GM12878 (cell line): ENCODE data around the gene PSORS1C2. TPM values are rescaled to one million over a fixed set of nuclear protein-coding genes. Genes with fewer than 3 reads are reported as not detected.

Source experiments
- ASH2L ChIP-seq: fragments of 300-600, 200-600 bp; sonication (generic); IDR thresholded peaks from 2 replicates; pipeline ENCODE4 v1.6.1; 2017; ENCODE audit warnings: low read depth, mild to moderate bottlenecking, borderline replicate concordance
- ATF7 ChIP-seq: fragments of 450-650 bp; IDR thresholded peaks from 2 replicates; pipeline ENCODE4 v1.6.1; 2016; ENCODE audit warnings: low read depth, mild to moderate bottlenecking
- BMI1 ChIP-seq: fragments of 450-650 bp; IDR thresholded peaks from 2 replicates; pipeline ENCODE4 v1.6.1; 2016; ENCODE audit warnings: mild to moderate bottlenecking, moderate library complexity, borderline replicate concordance
- CBX5 ChIP-seq: sonication (generic); IDR thresholded peaks from 2 replicates; pipeline ENCODE4 v1.6.1; 2016; ENCODE audit warnings: low read depth, moderate library complexity, mild to moderate bottlenecking, inconsistent platforms
- EED ChIP-seq: sonication (generic); IDR thresholded peaks from 2 replicates; pipeline ENCODE4 v1.6.1; 2016; ENCODE audit warnings: antibody characterized with exemption, low read depth
- EGR1 ChIP-seq, 2 experiments: IDR thresholded peaks; 1 replicate in 1 of 2; 2 replicates in 1 of 2; pipeline ENCODE4 v1.6.1; 2011 to 2012; ENCODE audit warnings: low read depth in 2 of 2, low read length in 2 of 2, borderline replicate concordance in 1 of 2, mild to moderate bottlenecking in 1 of 2, moderate library complexity in 1 of 2
- FOXM1 ChIP-seq: IDR thresholded peaks from 2 replicates; pipeline ENCODE4 v1.6.1; 2012; ENCODE audit warnings: low read depth, mild to moderate bottlenecking, inconsistent platforms, low read length, moderate library complexity
- IKZF1 ChIP-seq: fragments of 450-650 bp; conservative IDR thresholded peaks from 2 replicates; pipeline ENCODE4 v1.6.1; 2017; ENCODE audit warnings: antibody characterized with exemption, mild to moderate bottlenecking
- MEF2A ChIP-seq: IDR thresholded peaks from 2 replicates; pipeline ENCODE4 v1.6.1; 2011; ENCODE audit warnings: low read depth, mild to moderate bottlenecking, low read length, moderate library complexity; ENCODE audit not compliant: insufficient read depth
- NR2F1 ChIP-seq: fragments of 450-650 bp; conservative IDR thresholded peaks from 2 replicates; pipeline ENCODE4 v1.6.1; 2017; ENCODE audit warnings: mild to moderate bottlenecking
- RB1 ChIP-seq: fragments of 450-650 bp; formaldehyde crosslinking; IDR thresholded peaks from 2 replicates; pipeline ENCODE4 v1.6.1; 2017; ENCODE audit warnings: mild to moderate bottlenecking, borderline replicate concordance
- SIN3A ChIP-seq: IDR thresholded peaks from 2 replicates; pipeline ENCODE4 v1.6.1; 2012; ENCODE audit warnings: low read depth, low read length, improper control_type of control experiment
- SMAD1 ChIP-seq: fragments of 450-650 bp; IDR thresholded peaks from 2 replicates; pipeline ENCODE4 v1.6.1; 2018; ENCODE audit warnings: mild to moderate bottlenecking, low read depth; ENCODE audit not compliant: partially characterized antibody
- SPI1 ChIP-seq: IDR thresholded peaks from 2 replicates; pipeline ENCODE4 v1.6.1; 2011; ENCODE audit warnings: low read depth, mild to moderate bottlenecking, low read length, moderate library complexity, borderline replicate concordance; ENCODE audit not compliant: insufficient read depth
- SUZ12 ChIP-seq: fragments of 200-600 bp; sonication (generic); IDR thresholded peaks from one replicate; pipeline ENCODE4 v1.6.1; 2018; ENCODE audit warnings: antibody characterized with exemption, mild to moderate bottlenecking; ENCODE audit not compliant: unreplicated experiment
- YBX1 ChIP-seq: fragments of 450-650 bp; IDR thresholded peaks from 2 replicates; pipeline ENCODE4 v1.6.1; 2016; ENCODE audit warnings: antibody characterized with exemption
- ZNF207 ChIP-seq: fragments of 450-650 bp; IDR thresholded peaks from 2 replicates; pipeline ENCODE4 v1.6.1; 2014; ENCODE audit warnings: antibody characterized with exemption, mild to moderate bottlenecking, borderline replicate concordance
- ZNF24 ChIP-seq: fragments of 450-650 bp; IDR thresholded peaks from 2 replicates; pipeline ENCODE4 v1.6.1; 2017; ENCODE audit warnings: antibody characterized with exemption, mild to moderate bottlenecking
- ZNF274 ChIP-seq: IDR thresholded peaks from one replicate; pipeline ENCODE4 v1.8.0; 2011; ENCODE audit not compliant: insufficient read length, insufficient read depth
- ZZZ3 ChIP-seq: IDR thresholded peaks from 2 replicates; pipeline ENCODE4 v1.6.1; 2011; ENCODE audit warnings: low read depth; ENCODE audit not compliant: control insufficient read depth, insufficient read length
- polyA plus RNA-seq, 11 experiments: library from polyadenylated mRNA; depleted of rRNA in 4 of 11; unstranded in 6 of 11; stranded (reverse) in 5 of 11; fragments of >200 nt; fragmentation: Nextera tagmentation in 4 of 11; fragmentation: Illumina TruSeq in 1 of 11; extraction: Ambion mirVana in 4 of 11; extraction: Trizol in 1 of 11; gene quantifications; 1 replicate in 1 of 11; 2 replicates in 10 of 11; pipeline versions ENCODE4 v1.2.1 to v1.2.3, GENCODE V29; 2011 to 2016; ENCODE audit warnings: inconsistent platforms in 2 of 11, missing spikeins in 2 of 11, low read depth in 1 of 11
- total RNA-seq, 4 experiments: library from RNA; depleted of rRNA in 3 of 4; stranded (reverse); fragments of >200 nt in 3 of 4; fragmentation: Illumina TruSeq in 1 of 4; extraction: Trizol in 1 of 4; gene quantifications; 2 replicates each; pipeline versions ENCODE4 v1.2.1 to v1.2.3, GENCODE V29; 2013 to 2021
- TF ChIP-seq, protein P1 (sequence below): IDR thresholded peaks from 2 replicates; pipeline ENCODE4 v1.6.1; 2011; ENCODE audit warnings: borderline replicate concordance, low read depth, mild to moderate bottlenecking, moderate library complexity, low read length; ENCODE audit not compliant: insufficient read depth, poor library complexity, severe bottlenecking
- TF ChIP-seq, protein P2 (sequence below): fragments of 450-650 bp; IDR thresholded peaks from 2 replicates; pipeline ENCODE4 v1.6.1; 2017; ENCODE audit warnings: mild to moderate bottlenecking, moderate library complexity
- TF ChIP-seq, protein P3 (sequence below): fragments of 450-650 bp; IDR thresholded peaks from 2 replicates; pipeline ENCODE4 v1.6.1; 2016; ENCODE audit warnings: mild to moderate bottlenecking

The PSORS1C2 gene
- total and polyA plus RNA-seq, 10 of the 15 experiments (the other 5 are each of a cell fraction or from before 2014, with no cell fraction given), result not detected

DNA sequence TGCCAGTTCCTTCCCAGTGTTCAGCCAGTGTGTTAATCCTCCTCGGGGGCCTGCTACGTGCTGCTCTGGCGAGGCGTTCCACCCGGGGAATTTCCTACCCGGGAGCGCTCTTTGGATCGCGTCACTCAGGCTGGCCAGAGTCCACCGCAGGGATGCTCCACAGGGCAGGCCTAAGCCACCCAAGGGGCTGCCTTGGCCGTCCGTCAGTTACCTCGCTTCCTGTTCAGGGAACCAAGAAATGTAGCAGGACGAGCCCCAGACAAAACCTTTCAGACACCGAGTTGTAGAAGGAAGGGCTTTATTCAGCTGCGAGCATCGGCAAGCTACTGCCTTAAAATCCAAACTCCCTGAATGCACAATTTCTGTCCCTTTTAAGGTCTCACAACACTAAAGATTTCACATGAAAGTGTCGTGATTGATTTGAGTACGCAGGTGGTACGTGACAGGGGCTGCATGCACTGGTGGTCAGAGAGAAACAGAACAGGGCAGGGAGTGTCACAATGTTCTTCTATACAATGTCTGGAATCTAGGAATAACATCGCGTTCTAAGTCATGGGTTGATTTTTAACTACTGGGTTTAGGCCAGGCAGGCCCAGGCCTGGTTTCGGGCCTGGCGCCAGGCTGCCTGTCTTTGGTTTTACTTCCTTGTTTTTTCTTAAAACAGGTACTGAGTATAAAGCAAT lies 47.3 kb upstream of the PSORS1C2 start (continued):
- TF ChIP-seq, protein P1, sequence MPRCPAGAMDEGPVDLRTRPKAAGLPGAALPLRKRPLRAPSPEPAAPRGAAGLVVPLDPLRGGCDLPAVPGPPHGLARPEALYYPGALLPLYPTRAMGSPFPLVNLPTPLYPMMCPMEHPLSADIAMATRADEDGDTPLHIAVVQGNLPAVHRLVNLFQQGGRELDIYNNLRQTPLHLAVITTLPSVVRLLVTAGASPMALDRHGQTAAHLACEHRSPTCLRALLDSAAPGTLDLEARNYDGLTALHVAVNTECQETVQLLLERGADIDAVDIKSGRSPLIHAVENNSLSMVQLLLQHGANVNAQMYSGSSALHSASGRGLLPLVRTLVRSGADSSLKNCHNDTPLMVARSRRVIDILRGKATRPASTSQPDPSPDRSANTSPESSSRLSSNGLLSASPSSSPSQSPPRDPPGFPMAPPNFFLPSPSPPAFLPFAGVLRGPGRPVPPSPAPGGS, result no peak
- TF ChIP-seq ZNF274 (no peak), IKZF1 (peak; percentile 36), SIN3A (no peak), SMAD1 (no peak), SPI1 (no peak), EGR1 (IDR thresholded peaks at IDR 0.05; ENCODE audit: borderline replicate concordance in 1 of 2, low read depth in 2 of 2, low read length in 2 of 2) (no peak), ZNF207 (no peak), MEF2A (no peak), BMI1 (no peak), NR2F1 (no peak), FOXM1 (no peak), RB1 (no peak), SUZ12 (no peak), ZNF24 (no peak), YBX1 (no peak), ATF7 (no peak), ASH2L (no peak), EED (no peak), CBX5 (no peak), ZZZ3 (no peak)
- TF ChIP-seq, protein P2, sequence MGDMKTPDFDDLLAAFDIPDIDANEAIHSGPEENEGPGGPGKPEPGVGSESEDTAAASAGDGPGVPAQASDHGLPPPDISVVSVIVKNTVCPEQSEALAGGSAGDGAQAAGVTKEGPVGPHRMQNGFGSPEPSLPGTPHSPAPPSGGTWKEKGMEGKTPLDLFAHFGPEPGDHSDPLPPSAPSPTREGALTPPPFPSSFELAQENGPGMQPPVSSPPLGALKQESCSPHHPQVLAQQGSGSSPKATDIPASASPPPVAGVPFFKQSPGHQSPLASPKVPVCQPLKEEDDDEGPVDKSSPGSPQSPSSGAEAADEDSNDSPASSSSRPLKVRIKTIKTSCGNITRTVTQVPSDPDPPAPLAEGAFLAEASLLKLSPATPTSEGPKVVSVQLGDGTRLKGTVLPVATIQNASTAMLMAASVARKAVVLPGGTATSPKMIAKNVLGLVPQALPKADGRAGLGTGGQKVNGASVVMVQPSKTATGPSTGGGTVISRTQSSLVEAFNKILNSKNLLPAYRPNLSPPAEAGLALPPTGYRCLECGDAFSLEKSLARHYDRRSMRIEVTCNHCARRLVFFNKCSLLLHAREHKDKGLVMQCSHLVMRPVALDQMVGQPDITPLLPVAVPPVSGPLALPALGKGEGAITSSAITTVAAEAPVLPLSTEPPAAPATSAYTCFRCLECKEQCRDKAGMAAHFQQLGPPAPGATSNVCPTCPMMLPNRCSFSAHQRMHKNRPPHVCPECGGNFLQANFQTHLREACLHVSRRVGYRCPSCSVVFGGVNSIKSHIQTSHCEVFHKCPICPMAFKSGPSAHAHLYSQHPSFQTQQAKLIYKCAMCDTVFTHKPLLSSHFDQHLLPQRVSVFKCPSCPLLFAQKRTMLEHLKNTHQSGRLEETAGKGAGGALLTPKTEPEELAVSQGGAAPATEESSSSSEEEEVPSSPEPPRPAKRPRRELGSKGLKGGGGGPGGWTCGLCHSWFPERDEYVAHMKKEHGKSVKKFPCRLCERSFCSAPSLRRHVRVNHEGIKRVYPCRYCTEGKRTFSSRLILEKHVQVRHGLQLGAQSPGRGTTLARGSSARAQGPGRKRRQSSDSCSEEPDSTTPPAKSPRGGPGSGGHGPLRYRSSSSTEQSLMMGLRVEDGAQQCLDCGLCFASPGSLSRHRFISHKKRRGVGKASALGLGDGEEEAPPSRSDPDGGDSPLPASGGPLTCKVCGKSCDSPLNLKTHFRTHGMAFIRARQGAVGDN, result 0 out of 2 replicates have a peak, but pooled peaks have one; percentile 28
- TF ChIP-seq, protein P3, sequence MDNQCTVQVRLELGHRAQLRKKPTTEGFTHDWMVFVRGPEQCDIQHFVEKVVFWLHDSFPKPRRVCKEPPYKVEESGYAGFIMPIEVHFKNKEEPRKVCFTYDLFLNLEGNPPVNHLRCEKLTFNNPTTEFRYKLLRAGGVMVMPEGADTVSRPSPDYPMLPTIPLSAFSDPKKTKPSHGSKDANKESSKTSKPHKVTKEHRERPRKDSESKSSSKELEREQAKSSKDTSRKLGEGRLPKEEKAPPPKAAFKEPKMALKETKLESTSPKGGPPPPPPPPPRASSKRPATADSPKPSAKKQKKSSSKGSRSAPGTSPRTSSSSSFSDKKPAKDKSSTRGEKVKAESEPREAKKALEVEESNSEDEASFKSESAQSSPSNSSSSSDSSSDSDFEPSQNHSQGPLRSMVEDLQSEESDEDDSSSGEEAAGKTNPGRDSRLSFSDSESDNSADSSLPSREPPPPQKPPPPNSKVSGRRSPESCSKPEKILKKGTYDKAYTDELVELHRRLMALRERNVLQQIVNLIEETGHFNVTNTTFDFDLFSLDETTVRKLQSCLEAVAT, result 0 out of 2 replicates have a peak, but pooled peaks have one; percentile 23
